Stimulated activated CD8-positive, alpha-beta memory T cell treated with anti-CD3 and anti-CD28 coated beads, Interleukin-12 subunit alpha, Interleukin-12 subunit beta, amount 100 ng/mL, for 24 hours (primary cell): ENCODE measurements around the gene WFDC9.
"Not testable (repeated sequence)": the region's sequence is repeated elsewhere in the genome, so short reads cannot be mapped to it uniquely, and the experiment has no call there.

Experiments
- DNase-seq: peaks from one replicate; pipeline ENCODE4 v3.0.0-alpha.2; 2020; ENCODE audit errors: extremely low read depth

WFDC9 gene

GRCh38 chr20:45631184-45631583 lies at the start of gene WFDC9:
Gene WFDC9 (minus strand): TSS chr20:45631284. CDS start chr20:45610181, 21,103 bp downstream.
- DNase-seq: no peak

- no peak for DNase-seq
Measured at GRCh38 chr20:45679650-45680049, 48.6 kb upstream of the WFDC9 start.

- DNase-seq: no peak
Measured at GRCh38 chr20:45672765-45673164, 41.7 kb upstream of the WFDC9 start.

- no peak for DNase-seq
Measured at GRCh38 chr20:45670139-45670538, 39.1 kb upstream of the WFDC9 start, which contains the start of gene WFDC11. Gene WFDC11 (minus strand): TSS chr20:45670239. CDS start chr20:45650600, 19,639 bp downstream.

GRCh38 chr20:45657038-45657437 lies 26.0 kb upstream of the WFDC9 start:
- DNase-seq: not testable (repeated sequence)

GRCh38 chr20:45651726-45652125 lies 20.6 kb upstream of the WFDC9 start:
- DNase-seq: not testable (repeated sequence)

- DNase-seq: no peak
Measured at GRCh38 chr20:45649312-45649863, 18.3 kb upstream of the WFDC9 start.

GRCh38 chr20:45647441-45648050 lies 16.5 kb upstream of the WFDC9 start:
- DNase-seq: no peak

- no peak for DNase-seq
Measured at GRCh38 chr20:45646875-45647274, 15.8 kb upstream of the WFDC9 start.

- DNase-seq: not testable (repeated sequence)
Measured at GRCh38 chr20:45645869-45646268, 14.8 kb upstream of the WFDC9 start.

GRCh38 chr20:45641076-45641475 lies 10.0 kb upstream of the WFDC9 start:
- DNase-seq: not testable (repeated sequence)

- DNase-seq: no peak
Measured at GRCh38 chr20:45639687-45640086, 8.6 kb upstream of the WFDC9 start.

GRCh38 chr20:45636513-45636912 lies 5.4 kb upstream of the WFDC9 start:
- DNase-seq: no peak

GRCh38 chr20:45630371-45630770 lies 713 bp downstream of the WFDC9 start:
- no peak for DNase-seq

- no peak for DNase-seq
Measured at GRCh38 chr20:45629496-45630100, 1.5 kb downstream of the WFDC9 start, which contains the start of gene WFDC10A. Gene WFDC10A (plus strand): TSS chr20:45629739. CDS start chr20:45629814, 75 bp downstream.

GRCh38 chr20:45626540-45626939 lies 4.5 kb downstream of the WFDC9 start:
- no peak for DNase-seq

- no peak for DNase-seq
Measured at GRCh38 chr20:45621593-45621992, 9.5 kb downstream of the WFDC9 start.

GRCh38 chr20:45617591-45617990 lies 13.5 kb downstream of the WFDC9 start:
- DNase-seq: no peak

GRCh38 chr20:45612314-45612713 lies 18.8 kb downstream of the WFDC9 start:
- DNase-seq: no peak

- peak; percentile 8 for DNase-seq
Measured at GRCh38 chr20:45611054-45611453, 20.0 kb downstream of the WFDC9 start.

- DNase-seq: no peak
Measured at GRCh38 chr20:45607810-45608209, 23.3 kb downstream of the WFDC9 start.

GRCh38 chr20:45595235-45595634 lies 35.8 kb downstream of the WFDC9 start:
- DNase-seq: no peak

- DNase-seq: no peak
Measured at GRCh38 chr20:45593498-45593897, 37.6 kb downstream of the WFDC9 start.
